ENCODE data around the gene SRPK3. TPM values are rescaled to one million over a fixed set of nuclear protein-coding genes. Genes with fewer than 3 reads are reported as not detected.

The SRPK3 gene
- total and polyA plus RNA-seq, 2 donors (not counting 3 experiments of a cell fraction or from before 2014, with no cell fraction given), result 0.25 to 0.40 TPM

DNA sequence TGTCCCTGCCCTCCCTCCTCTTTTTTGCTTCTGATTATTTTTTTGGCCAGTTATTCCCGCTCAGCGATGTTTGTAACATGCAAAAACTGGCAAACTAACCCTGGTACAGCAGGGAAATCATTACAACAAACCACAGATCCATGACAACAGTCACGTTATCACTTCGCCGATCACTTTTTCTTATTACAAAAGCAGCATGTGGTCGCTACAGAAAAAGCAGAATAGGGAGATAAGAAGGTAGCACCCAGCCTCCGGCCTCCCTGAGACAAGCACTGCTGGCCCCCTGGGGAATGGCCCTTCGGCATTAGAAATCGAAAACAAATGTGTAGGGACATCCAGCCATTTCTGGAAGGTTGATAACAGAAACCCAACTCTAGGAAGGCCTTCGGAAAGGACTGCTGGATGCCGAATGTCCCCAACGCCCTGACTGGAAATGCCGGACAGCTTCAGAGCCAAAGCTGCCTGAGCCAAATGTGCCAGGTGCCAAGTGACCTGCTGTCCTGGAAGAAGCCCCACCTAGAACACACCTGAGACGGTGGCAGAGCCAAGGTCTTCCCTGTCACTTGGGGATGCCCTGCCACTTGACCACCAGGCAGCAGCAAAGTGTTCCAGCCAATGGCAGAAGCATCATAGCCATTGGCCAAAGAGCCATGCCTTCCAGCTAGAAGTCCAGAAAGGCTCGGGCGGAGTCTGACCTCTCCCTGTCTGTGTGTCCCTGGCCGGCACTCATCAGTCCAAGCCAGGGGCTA, 10.4 kb downstream of the SRPK3 start:
- Histone ChIP-seq H3K9me1 (replicated peaks; ENCODE audit: control insufficient read depth, extremely low read depth, insufficient read depth, low read length) (no peaks in the 10 kb centered on the region), H3K9ac (replicated peaks; ENCODE audit: extremely low read depth, insufficient read depth, low read length) (no peak overlapping the region), H3K36me3 (ENCODE audit: control insufficient read depth in 2 of 2, extremely low read depth in 1 of 2, insufficient read depth in 2 of 2, low read length in 2 of 2) (peaks cover 0 to 13% of the 10 kb centered on the region in 2 experiments), H2AFZ (ENCODE audit: low read depth, low read length) (no peak overlapping the region), H3K4me2 (ENCODE audit: insufficient read depth, low read length) (no peak overlapping the region), H3K9me3 (replicated peaks; ENCODE audit: control insufficient read depth, insufficient read depth, low read length) (no peaks in the 10 kb centered on the region), H3K79me2 (ENCODE audit: control insufficient read depth, insufficient read depth, low read length) (peaks cover 49% of the 10 kb centered on the region), H3K4me1 (ENCODE audit: control insufficient read depth, extremely low read depth, insufficient read depth, low read length) (peaks cover 15% of the 10 kb centered on the region), H3K27ac (ENCODE audit: insufficient read depth, low read depth, low read length) (no peak overlapping the region), H3K27me3 (ENCODE audit: control insufficient read depth in 2 of 2, insufficient read depth in 2 of 2, low read length in 2 of 2) (no peaks in the 10 kb centered on the region), H3K4me3 (replicated peaks in 1 of 3; ENCODE audit: insufficient read depth in 1 of 3, low read depth in 1 of 3, low read length in 3 of 3) (no peak overlapping the region), H4K20me1 (replicated peaks; ENCODE audit: control insufficient read depth, extremely low read depth, insufficient read depth, low read length) (no peaks in the 10 kb centered on the region)
- no peak for FAIRE-seq
- TF ChIP-seq MYC (IDR thresholded peaks at IDR 0.05; ENCODE audit: low read depth, low read length) (no peak), JUN (IDR thresholded peaks at IDR 0.05; ENCODE audit: borderline replicate concordance, insufficient read depth, insufficient read length, low read depth) (no peak), FOS (IDR thresholded peaks at IDR 0.05; ENCODE audit: borderline replicate concordance, insufficient read depth, low read length) (no peak), POLR2AphosphoS5 (IDR thresholded peaks at IDR 0.05; ENCODE audit: insufficient read depth, low read depth, low read length) (no peak), POLR2A (IDR thresholded peaks at IDR 0.05; ENCODE audit: low read depth, low read length) (no peak), GATA2 (IDR thresholded peaks at IDR 0.05; ENCODE audit: insufficient read depth, insufficient read length, low read depth, low read length) (no peak), EZH2 (IDR thresholded peaks at IDR 0.05; ENCODE audit: borderline replicate concordance, low read depth, low read length, severe bottlenecking) (no peak)
- TF ChIP-seq, protein P1, sequence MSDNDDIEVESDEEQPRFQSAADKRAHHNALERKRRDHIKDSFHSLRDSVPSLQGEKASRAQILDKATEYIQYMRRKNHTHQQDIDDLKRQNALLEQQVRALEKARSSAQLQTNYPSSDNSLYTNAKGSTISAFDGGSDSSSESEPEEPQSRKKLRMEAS (IDR thresholded peaks at IDR 0.05; ENCODE audit: insufficient read depth, insufficient read length), result no peak
- TF ChIP-seq, protein P2, sequence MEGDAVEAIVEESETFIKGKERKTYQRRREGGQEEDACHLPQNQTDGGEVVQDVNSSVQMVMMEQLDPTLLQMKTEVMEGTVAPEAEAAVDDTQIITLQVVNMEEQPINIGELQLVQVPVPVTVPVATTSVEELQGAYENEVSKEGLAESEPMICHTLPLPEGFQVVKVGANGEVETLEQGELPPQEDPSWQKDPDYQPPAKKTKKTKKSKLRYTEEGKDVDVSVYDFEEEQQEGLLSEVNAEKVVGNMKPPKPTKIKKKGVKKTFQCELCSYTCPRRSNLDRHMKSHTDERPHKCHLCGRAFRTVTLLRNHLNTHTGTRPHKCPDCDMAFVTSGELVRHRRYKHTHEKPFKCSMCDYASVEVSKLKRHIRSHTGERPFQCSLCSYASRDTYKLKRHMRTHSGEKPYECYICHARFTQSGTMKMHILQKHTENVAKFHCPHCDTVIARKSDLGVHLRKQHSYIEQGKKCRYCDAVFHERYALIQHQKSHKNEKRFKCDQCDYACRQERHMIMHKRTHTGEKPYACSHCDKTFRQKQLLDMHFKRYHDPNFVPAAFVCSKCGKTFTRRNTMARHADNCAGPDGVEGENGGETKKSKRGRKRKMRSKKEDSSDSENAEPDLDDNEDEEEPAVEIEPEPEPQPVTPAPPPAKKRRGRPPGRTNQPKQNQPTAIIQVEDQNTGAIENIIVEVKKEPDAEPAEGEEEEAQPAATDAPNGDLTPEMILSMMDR (IDR thresholded peaks at IDR 0.05; ENCODE audit: extremely low read depth in 1 of 2, insufficient read depth in 1 of 2, low read depth in 1 of 2, low read length in 2 of 2), result no peak
- ChIA-PET CTCF (no interaction called here), POLR2A (no interaction called here)
- intact Hi-C loops (cut with micrococcal nuclease), result loop anchor here (10.0 kb wide), 1 partner anchor 84 kb away; no protein-coding TSS in a partner anchor
- DNase-seq (ENCODE audit: low read depth, low spot score), result no peak
- dilution Hi-C loops (cut with MboI; ENCODE audit: extremely low pct_ligation_motif_present, low sequenced_read_pairs), result no loop called here
- no TSS peak for BruUV-seq (replicated peaks)

Data from endothelial cell of umbilical vein (primary cell).